ACC112 (cell line): ENCODE results near the gene FBLN1.

ENCODE experiments used
- H2AFZ ChIP-seq: fragments of 200-600 bp; sonication (generic); one replicate; pipeline ENCODE4 v1.6.0; 2017; ENCODE audit warnings: antibody characterized with exemption, low read length; ENCODE audit not compliant: unreplicated experiment
- H3K27ac ChIP-seq: fragments of 200-600 bp; sonication (generic); 2 replicates; pipeline ENCODE4 v1.5.1; 2014; ENCODE audit warnings: low read depth, mild to moderate bottlenecking, antibody characterized with exemption, low read length, moderate library complexity
- H3K27me3 ChIP-seq: fragments of 200-600 bp; sonication (generic); 2 replicates; pipeline ENCODE4 v1.6.1; 2014; ENCODE audit warnings: mild to moderate bottlenecking, antibody characterized with exemption, low read length, moderate library complexity, mixed read lengths; ENCODE audit not compliant: insufficient read depth
- H3K36me3 ChIP-seq: fragments of 200-600 bp; sonication (generic); 2 replicates; pipeline ENCODE4 v1.6.1; 2016; ENCODE audit warnings: mild to moderate bottlenecking, antibody characterized with exemption, low read length, moderate library complexity, mixed read lengths; ENCODE audit not compliant: insufficient read depth
- H3K4me1 ChIP-seq: fragments of 200-600 bp; sonication (generic); one replicate; pipeline ENCODE4 v1.6.1; 2016; ENCODE audit warnings: low read length, mixed read lengths; ENCODE audit not compliant: insufficient read depth, unreplicated experiment, control insufficient read depth
- H3K4me3 ChIP-seq: fragments of 200-600 bp; sonication (generic); 2 replicates; pipeline ENCODE4 v1.5.1; 2014; ENCODE audit warnings: mild to moderate bottlenecking, low read depth, low read length
- H3K79me2 ChIP-seq: fragments of 200-600 bp; sonication (generic); one replicate; pipeline ENCODE4 v1.6.0; 2016; ENCODE audit warnings: low read length; ENCODE audit not compliant: control insufficient read depth, unreplicated experiment, insufficient read depth

The FBLN1 gene

DNA sequence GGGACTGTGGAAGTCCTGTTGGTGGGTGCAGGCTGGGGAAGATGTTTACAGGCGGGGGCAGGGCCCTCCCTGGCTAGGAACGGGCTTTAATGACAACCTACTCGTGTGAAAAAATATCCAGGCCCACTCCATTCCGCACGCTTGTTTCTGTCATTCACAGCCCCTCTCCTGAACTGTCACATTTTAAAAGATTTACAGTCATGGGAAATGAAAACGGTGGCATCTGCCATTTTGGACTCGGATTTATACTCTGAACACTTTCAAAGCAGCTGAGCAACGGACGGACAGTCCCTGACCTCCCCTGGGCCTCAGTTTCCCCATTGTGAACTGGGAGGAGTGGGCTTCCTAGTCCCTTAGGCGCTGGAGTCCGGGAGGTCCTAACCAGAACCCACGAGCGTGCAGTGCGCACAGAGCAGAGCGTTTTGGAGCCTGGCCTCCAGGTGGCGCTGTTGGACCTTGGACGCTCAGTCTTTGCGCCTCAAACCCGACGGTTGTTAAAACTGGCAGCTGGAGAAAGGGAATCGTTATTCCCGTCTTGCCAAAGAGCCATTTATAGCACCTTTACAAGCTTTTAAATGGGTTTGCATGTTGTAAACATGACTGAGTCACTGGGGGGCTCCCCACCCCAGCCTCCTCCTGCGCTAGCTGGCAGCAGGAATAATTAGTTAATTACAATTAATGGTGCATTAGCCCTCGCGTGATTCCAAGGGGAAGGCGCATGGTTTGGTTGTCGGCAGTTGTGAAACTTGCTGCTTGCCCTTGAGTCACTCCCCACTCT lies 75.3 kb downstream of the FBLN1 start:
- no peaks in the 10 kb centered on the region for H3K27me3 ChIP-seq
- H3K27ac ChIP-seq, result no peak overlapping the region
- H3K4me1 ChIP-seq, result no peaks in the 10 kb centered on the region
- H3K36me3 ChIP-seq, result no peaks in the 10 kb centered on the region
- H2AFZ ChIP-seq, result no peak overlapping the region
- H3K79me2 ChIP-seq, result no peaks in the 10 kb centered on the region
- H3K4me3 ChIP-seq, result no peak overlapping the region

DNA sequence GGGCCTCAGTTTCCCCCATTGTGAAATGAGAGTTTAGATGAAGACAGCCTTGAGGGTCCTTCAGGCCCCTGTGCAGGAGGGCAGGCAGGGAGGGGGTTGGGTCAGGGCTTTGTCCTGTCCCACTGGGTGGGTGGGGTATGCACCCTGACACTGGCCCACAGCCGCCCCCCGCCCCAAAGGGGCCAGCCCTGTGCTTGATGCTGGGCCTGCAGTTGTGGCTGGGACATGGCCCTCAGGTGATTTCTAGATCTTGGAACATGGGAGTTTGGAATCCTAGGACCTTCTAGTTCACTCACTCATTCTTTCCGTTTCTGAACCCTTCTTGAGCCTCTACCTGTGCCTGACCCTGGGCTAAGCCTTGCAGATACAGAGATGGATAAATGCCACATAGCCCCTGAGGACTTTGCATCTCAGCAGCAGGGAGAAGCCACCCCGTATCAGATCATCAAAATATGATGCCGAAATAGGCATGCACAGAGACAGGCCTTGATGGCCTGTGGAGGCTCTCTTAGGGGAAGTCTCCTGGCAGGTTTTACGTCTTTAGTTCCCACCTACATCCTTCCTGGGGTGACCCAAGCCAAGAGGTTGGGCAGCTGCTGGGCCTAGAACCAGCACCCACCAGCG lies 76.0 kb downstream of the FBLN1 start:
- Histone ChIP-seq H3K27me3 (no peaks in the 10 kb centered on the region), H3K4me1 (no peaks in the 10 kb centered on the region), H2AFZ (no peak overlapping the region), H3K27ac (no peak overlapping the region), H3K36me3 (no peaks in the 10 kb centered on the region), H3K79me2 (no peaks in the 10 kb centered on the region), H3K4me3 (no peak overlapping the region)

DNA sequence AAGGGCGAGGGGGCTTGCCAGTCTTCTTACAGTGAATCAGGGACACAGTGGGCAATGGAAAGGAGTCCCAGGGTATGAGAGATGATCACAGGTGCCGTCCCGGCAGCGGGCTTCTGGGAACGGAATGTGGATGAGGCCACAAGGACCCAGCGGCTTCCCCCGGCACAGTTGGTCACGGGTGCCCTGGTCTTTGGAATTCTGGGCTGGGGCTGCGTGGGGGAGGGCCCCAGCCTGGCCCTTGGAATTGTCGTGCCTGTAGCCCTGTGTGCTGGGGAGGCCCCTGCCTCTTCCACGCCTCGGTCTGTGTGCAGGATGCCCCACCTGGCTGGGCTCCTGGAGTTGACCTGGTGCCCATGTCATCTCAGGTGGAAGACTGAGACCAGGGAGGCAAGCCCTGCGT lies 76.6 kb downstream of the FBLN1 start:
- Histone ChIP-seq H3K4me3 (no peak overlapping the region), H3K36me3 (no peaks in the 10 kb centered on the region), H3K79me2 (no peaks in the 10 kb centered on the region), H2AFZ (no peak overlapping the region), H3K27ac (no peak overlapping the region), H3K27me3 (no peaks in the 10 kb centered on the region), H3K4me1 (no peaks in the 10 kb centered on the region)

DNA sequence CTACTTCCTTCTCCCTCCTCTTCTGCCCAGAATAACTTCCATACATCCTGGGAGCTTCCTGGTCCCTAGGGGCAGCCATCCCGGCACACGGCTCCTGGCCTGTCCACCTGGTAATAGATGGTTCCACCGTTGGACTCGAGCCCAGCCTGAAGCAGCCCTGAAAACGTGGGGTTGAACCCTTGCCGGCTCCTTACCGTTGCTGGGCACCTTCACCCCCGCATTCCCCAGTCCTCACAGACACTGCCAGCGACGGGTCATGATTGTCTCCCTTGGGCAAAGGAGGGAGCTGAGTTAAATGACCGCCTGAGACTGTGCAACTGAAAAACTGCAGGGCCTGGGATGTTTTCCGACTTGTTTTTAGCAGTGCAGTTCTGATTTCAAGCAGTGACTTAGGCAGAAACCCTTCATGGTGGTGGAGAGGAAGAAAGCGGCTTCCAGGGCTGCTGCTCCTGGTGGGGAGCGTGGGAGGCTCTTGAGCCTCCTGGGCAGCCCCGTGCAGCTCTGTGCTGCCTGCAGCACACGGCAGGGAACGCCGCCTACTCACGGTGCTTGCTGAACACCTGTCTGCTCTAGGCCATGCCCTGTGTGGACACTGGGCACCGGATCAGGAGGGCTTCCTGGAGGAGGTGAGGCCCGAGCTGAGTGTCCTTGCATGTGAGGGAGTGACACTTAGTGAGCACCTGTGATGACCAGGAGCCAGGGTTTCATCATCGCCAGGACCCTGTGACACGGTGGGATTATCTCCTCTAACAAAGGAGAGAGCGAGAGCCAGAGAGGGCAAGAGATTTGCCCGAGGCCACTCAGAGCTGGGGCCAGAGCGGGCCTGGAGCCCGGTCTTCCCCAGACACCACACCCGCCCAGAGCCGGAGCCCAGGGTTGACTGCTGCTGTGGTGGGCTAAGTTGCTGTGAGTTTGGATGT lies 77.4 kb downstream of the FBLN1 start:
- no peaks in the 10 kb centered on the region for H3K36me3 ChIP-seq
- no peak overlapping the region for H3K4me3 ChIP-seq
- H3K27ac ChIP-seq, result no peak overlapping the region
- H3K79me2 ChIP-seq, result no peaks in the 10 kb centered on the region
- no peak overlapping the region for H2AFZ ChIP-seq
- no peaks in the 10 kb centered on the region for H3K27me3 ChIP-seq
- H3K4me1 ChIP-seq, result no peaks in the 10 kb centered on the region

DNA sequence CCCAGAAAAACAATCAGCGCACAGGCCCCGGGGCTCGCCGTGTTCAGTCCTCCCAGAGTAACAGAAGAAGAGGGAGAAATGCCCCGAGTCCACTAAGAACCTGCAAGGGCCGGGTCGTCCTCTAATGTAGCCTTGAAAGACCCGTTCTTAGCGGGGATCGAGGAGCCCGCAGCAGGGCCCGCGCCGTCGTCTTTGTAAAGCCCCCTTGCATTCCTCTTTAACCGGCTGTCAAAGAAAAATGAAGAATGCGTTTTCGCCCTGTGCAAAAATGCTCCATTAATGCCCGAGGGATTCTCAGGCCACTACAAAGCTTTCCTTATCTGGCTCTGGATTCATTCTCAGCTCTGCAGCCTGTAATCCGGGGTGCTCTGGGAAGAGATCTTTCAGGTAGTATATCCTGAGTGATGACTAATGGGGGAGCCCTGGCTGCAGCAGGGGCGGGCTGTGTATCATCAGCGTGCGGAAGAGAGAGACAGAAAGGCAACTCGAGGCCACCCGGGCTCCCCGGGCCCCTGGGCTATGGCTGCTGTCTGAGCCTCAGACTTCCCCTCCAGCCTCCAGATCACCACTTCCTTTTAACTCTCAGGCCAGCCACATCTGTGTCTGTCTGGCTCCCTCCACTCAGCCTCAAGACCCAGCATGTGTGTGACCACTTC lies 78.2 kb downstream of the FBLN1 start:
- Histone ChIP-seq H3K27me3 (no peaks in the 10 kb centered on the region), H3K4me3 (no peak overlapping the region), H3K36me3 (no peaks in the 10 kb centered on the region), H3K27ac (no peak overlapping the region), H2AFZ (no peak overlapping the region), H3K79me2 (no peaks in the 10 kb centered on the region), H3K4me1 (no peaks in the 10 kb centered on the region)

DNA sequence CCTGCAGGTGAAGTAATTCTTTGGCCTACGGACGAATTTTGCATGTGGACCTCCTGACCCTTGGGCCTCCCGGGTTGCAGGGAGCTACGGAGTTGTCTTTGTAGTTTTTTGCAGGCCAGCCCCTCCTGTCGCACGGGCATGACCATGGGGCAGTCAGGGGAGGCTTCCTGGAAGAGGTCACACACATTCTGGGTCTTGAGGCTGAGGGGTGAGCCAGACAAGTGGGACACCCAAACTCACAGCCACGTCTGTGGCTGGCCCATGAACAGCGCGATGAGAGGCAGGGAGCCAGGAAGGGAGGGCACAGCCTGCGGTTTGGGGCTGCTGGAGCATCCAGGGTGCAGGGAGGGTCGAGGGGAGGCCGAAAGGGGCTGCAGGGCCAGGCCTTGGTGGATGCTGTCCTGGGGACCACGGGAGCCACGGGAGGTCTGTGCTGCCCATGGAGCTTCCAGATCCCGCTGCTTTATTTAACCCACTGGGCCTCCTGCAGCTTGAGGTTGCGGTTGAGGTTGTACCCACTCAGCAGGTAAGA lies 78.9 kb downstream of the FBLN1 start:
- Histone ChIP-seq H3K27ac (no peak overlapping the region), H3K4me1 (no peaks in the 10 kb centered on the region)

DNA sequence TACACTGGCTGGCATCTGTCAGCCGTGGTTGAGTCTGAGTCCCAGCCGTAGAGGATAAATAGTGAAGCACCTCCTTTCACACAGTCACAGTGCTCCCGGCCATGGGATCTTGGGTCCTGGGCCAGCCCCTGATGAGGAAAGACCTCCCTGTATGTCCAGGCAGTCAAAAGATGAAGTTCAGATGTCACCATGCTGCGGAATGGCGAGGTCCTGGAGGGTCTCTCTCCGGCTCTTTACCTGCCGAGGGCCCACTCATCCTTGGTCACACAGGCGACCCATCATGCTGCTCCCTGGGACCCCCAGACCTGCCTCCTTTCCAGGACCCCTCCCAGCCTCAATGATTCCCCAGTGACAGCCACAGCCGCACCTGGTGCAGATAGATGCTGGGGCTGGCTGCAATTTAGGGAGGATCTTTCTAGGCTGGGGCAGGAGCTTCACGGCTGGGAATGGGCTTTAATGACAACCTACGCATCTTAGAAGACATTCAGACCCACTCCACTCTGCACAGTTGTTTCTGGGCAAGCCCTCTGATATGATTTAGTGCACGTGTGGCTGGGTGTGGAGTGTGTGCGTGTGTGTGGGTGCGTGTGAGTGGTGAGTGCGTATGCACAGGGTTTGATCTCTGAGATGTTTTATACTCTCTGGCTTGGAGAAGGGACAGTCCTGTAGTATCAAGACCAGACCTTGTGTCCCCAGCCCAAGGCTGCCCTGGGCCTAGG lies 79.7 kb downstream of the FBLN1 start:
- Histone ChIP-seq H3K27me3 (no peaks in the 10 kb centered on the region), H3K4me3 (no peak overlapping the region), H3K27ac (no peak overlapping the region), H3K4me1 (no peaks in the 10 kb centered on the region), H2AFZ (no peak overlapping the region), H3K79me2 (no peaks in the 10 kb centered on the region), H3K36me3 (no peaks in the 10 kb centered on the region)

More for the DNA sequence above, 78.9 kb downstream of the FBLN1 start:
- no peak overlapping the region for H3K4me3 ChIP-seq
- H3K27me3 ChIP-seq, result no peaks in the 10 kb centered on the region
- H3K36me3 ChIP-seq, result no peaks in the 10 kb centered on the region
- H2AFZ ChIP-seq, result no peak overlapping the region
- H3K79me2 ChIP-seq, result no peaks in the 10 kb centered on the region

DNA sequence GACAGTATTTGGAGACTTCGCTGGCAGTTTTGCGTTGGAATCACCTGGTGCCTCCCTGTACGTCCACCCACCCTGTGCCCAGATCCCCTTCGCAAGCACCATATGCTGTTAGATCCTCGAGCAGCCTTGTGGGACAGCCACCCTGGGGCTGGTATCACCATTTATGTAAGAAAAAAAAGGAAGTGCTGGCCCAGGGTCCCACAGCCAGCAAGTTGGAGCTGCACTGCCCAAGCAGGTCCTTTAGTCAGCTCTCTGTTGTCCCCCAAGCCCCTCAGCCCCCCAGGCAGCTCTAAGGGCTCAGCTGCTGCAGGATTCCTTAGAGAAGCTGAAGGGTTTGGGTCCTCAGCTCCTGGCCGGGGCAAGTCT lies 80.3 kb downstream of the FBLN1 start:
- Histone ChIP-seq H2AFZ (no peak overlapping the region), H3K79me2 (no peaks in the 10 kb centered on the region), H3K4me3 (no peak overlapping the region), H3K4me1 (peaks cover 3% of the 10 kb centered on the region), H3K27ac (no peak overlapping the region), H3K36me3 (no peaks in the 10 kb centered on the region), H3K27me3 (no peaks in the 10 kb centered on the region)

DNA sequence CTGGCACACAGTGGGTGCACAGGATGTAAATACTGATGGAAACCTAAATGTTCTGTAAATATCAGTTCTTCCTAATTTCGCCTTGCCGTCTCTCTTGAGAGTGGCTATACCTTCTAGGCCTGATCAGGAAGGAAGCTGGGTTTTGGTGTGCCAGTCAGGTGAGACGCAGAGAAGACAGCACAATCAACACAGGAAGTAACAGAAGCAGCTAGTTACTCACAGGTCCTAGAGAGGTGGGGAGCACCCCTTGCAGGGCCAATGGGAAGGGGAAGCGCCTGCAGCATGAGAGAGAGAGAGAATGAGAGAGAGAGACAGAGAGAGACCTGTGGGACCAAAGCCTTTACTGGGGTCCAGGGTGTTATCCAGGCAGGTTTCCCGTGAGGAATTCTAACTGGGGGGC lies 80.8 kb downstream of the FBLN1 start:
- no peaks in the 10 kb centered on the region for H3K79me2 ChIP-seq
- peaks cover 3% of the 10 kb centered on the region for H3K4me1 ChIP-seq
- no peaks in the 10 kb centered on the region for H3K27me3 ChIP-seq
- no peak overlapping the region for H3K4me3 ChIP-seq
- no peaks in the 10 kb centered on the region for H3K36me3 ChIP-seq
- no peak overlapping the region for H2AFZ ChIP-seq
- no peak overlapping the region for H3K27ac ChIP-seq

DNA sequence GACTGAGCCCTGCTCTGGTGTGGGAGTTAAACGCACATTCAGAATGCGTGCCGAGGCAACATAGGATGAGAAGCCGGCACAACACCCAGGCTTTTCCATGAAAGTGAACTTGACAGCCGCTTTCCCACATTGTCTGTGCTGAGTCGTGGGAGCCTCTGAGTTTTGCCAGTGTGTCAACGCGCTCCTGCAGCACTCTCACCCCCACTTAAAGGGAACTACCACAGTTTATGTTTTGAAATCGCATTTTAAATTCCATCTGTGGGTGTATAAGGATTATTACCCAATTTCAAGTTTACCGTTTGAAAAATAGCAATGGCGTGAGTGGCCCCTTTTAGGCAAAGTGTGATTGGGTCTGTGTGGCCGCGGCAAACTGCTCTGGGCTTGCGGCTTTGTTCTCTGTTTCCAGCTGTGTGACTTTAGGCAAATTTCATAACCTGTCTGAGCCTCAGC lies 81.5 kb downstream of the FBLN1 start:
- Histone ChIP-seq H3K27ac (no peak overlapping the region), H3K27me3 (no peaks in the 10 kb centered on the region), H3K4me1 (peaks cover 3% of the 10 kb centered on the region), H2AFZ (no peak overlapping the region), H3K79me2 (no peaks in the 10 kb centered on the region), H3K4me3 (no peak overlapping the region), H3K36me3 (no peaks in the 10 kb centered on the region)
